Measurements from ENCODE around the gene SART3.
A peak's percentile ranks its signal among the peaks of the same experiment; 100 is the strongest.

The SART3 gene, protein sequence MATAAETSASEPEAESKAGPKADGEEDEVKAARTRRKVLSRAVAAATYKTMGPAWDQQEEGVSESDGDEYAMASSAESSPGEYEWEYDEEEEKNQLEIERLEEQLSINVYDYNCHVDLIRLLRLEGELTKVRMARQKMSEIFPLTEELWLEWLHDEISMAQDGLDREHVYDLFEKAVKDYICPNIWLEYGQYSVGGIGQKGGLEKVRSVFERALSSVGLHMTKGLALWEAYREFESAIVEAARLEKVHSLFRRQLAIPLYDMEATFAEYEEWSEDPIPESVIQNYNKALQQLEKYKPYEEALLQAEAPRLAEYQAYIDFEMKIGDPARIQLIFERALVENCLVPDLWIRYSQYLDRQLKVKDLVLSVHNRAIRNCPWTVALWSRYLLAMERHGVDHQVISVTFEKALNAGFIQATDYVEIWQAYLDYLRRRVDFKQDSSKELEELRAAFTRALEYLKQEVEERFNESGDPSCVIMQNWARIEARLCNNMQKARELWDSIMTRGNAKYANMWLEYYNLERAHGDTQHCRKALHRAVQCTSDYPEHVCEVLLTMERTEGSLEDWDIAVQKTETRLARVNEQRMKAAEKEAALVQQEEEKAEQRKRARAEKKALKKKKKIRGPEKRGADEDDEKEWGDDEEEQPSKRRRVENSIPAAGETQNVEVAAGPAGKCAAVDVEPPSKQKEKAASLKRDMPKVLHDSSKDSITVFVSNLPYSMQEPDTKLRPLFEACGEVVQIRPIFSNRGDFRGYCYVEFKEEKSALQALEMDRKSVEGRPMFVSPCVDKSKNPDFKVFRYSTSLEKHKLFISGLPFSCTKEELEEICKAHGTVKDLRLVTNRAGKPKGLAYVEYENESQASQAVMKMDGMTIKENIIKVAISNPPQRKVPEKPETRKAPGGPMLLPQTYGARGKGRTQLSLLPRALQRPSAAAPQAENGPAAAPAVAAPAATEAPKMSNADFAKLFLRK

GRCh38 chr12:108560752-108561719, at the start of gene SART3:
Gene SART3 (minus strand): TSS chr12:108561173. CDS start chr12:108561154, 19 bp downstream.
- peak; percentile 65 for DNase-seq (ENCODE audit: low read depth)

DNA sequence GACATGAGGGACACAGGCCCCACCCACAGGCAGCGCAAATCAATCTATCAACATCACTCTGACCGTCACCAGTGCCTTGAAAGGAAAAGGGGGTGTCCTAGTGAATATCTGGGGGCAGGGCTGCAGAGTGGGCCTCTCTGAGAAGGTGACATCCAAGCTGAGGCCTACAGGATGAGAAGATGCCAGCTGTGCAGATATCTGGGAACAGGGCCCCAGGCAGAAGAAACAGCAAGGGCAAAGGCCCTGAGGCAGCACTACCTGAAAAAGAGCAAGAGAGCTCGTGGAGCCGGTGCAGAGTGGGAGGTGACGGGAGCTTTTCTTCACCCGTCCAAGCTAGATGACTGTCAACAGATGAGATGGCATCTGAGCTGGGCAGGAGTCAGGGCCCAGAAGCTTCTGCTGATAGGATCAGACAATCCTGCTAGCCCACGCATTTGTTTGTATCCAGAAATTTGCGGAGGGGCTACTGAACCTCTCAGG, 49.4 kb upstream of the SART3 start:
- no peak for DNase-seq (ENCODE audit: low read depth)

DNA sequence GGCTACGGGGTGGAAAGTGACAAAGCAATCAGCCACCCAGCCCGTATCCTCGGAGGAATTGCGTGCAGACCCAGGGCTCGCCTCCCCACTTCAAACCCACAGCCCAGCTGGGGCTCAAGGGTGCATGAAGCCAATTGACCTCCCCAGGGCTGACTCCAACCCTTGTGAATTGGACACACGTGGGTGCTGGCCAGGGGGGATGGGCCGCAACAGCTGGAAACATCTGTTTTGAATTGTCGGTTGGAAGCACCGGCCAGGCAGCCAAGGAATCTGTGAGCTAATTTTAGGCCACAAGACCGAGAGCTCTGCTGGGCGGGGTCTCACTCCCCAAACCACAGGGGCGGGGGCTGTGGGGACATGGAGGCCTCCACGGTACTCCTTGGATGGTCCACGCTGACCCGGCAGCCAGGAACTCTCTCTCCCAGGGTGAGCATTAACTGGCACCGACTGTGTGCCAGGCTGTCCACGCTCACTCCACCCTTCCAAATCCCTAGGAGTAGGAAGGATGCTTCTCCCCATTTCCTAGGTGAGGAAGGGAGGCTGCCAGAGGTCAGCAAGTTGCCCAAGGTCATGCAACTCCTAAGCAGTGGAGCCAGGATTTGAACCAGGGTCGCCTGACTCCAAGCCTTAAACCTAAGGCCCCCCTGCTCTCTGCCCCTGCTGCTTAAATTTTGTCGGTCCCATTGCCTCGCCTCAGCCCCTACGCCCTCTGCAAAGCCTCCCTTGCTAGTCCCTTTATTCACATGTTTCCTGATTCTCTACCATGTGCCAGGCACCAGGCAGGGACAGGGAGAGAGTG, 48.8 kb upstream of the SART3 start:
- DNase-seq (ENCODE audit: low read depth): no peak

DNA sequence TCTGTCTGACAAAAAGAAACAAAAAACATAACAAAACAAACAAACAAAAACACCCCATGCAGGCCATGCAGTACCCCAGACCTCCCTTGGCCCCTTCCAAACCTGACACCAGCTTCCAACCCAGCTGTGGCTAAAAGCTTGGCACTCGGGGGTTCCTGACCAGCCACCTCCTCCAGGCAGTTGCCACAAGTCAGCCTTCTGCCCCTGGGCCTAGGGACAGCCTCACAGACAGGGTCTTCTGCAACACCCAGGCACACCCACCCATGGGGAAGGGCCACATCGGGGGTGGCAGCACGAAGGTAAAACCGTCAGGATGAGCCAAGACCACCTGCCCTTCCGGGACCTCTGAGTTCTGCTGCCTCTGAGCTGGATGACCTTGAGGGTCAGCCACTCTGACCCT, 47.6 kb upstream of the SART3 start:
- DNase-seq (ENCODE audit: low read depth): no peak

- no peak for DNase-seq (ENCODE audit: low read depth)
Observed at GRCh38 chr12:108607981-108608600, 47.1 kb upstream of the SART3 start.

GRCh38 chr12:108606492-108606891, 45.5 kb upstream of the SART3 start:
- DNase-seq (ENCODE audit: low read depth): no peak

DNA sequence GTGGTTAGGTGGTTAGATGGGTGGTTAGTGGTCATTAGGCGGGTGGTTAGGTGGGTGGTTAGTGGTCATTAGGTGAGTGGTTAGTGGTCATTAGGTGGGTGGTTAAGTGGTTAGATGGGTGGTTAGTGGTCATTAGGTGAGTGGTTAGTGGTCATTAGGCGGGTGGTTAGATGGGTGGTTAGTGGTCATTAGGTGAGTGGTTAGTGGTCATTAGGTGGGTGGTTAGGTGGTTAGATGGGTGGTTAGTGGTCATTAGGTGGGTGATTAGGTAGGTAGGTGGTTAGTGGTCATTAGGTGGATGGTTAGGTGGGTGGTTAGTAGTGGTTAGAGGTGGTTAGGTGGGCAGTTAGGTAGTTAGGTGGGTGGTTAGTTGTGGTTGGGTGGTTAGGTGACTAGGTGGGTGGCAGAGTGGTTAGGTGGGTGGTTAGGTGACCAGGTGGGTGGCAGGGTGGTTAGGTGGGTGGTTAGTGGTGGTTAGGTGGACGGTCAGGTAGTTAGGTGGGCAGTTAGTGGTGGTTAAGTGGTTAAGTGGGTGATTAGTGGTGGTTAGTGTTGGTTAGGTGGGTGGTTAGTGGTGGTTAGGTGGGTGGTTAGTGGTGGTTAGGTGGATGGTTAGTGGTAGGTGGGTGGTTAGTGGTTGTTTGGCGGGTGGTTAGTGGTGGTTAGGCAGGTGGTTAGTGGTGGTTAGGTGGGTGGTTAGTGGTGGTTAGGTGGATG, 44.9 kb upstream of the SART3 start:
- no peak for DNase-seq (ENCODE audit: low read depth)

DNA sequence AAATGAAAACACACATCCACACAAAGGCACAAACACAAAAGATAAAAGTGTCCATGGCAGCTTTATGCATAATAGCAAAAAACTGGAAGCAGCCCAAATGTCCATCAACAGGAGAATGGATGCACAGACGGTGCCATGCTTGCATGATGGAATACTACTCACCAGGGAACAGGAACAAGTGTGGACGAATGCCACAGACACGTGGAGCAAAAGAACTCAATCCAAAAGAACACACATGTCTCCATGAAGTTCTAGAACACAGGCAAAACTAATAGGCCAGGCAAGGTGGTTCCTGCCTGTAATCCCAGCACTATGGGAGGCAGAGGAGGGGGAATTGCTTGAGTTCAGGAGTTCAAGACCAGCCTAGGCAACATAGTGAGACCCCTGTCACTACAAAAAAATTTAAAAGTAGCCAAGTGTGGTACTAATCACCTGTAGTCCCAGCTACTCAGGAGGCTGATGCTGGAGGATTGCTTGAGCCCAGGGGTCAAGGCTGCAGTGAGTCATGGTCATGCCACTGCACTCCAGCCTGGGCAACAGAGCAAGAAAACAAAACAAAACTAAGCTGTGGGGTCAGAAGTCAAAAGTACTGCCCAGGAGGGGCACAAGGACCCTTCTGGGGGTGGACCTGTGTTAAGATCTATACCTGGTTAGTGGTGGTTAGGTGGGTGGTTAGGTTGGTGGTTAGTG, 44.2 kb upstream of the SART3 start:
- no peak for DNase-seq (ENCODE audit: low read depth)

DNA sequence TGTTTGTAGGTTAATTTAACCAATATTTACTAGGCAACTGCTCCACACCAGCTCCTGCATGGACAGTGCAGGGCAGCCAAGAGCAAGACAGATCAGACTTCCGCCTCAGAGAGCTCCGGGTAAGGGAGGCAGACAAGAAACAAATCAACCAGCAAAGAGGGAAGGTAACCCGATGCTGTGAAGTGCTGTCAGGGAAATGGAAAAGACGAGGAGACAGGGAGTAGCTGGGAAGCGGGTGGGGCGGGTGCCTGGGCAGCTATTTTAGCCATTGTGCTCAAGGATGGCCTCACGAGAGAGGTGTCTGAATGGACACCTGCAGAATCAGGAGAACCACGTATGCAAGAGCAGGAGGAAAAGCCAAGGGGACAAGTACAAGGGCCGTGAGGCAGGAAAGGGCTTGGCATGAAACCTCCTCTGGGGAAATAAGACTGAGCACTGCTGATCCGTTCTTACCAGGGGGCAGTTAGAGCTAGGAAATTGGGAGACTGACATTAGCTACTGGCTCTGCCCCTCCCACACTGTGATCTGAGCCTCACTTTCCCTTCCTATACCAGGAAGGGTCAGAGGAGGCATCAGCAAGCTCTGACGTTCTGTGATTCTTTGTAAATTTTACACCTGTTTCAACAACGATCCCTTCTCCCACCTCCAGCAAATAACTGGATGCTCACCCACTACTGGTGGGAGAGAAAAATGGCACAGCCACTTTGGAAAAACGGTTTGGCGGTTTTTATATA, 43.4 kb upstream of the SART3 start:
- no peak for DNase-seq (ENCODE audit: low read depth)

GRCh38 chr12:108603743-108604142, 42.8 kb upstream of the SART3 start:
- no peak for DNase-seq (ENCODE audit: low read depth)

DNA sequence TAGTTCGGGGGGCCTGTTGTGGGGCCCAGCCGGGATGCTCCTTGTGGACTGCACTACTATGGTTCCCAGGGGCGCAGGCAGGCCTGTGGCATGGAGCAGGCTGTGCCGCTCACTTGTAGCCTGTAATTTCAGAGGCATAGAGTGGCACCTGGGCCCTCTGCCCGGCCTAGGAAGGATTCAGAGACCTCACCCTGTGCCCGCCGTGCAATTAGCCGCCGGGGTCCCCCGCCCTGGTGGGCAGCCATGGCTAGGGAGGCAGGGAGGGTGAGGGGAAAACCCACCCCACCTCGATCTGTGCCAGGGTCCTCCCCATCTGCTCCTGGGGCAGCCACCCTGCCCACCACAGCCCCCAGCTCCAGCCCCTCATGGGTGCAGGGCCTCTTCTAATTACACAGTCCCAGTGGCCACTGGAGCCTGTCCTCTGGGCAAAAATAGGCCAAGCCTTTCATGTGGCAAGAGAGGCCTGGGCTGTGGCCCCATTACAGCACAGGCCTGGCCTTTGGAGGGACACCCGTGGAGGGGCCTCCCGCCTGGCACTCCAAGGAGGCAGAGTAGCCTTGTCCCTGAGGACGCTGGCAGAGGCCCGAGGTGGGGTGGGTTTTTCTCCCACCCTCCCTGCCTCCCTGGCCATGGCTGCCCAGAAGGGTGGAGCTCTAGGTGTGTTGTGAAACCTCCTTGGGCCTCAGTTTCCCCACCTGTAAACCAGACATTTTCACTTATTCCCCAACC, 42.2 kb upstream of the SART3 start:
- no peak for DNase-seq (ENCODE audit: low read depth)

DNA sequence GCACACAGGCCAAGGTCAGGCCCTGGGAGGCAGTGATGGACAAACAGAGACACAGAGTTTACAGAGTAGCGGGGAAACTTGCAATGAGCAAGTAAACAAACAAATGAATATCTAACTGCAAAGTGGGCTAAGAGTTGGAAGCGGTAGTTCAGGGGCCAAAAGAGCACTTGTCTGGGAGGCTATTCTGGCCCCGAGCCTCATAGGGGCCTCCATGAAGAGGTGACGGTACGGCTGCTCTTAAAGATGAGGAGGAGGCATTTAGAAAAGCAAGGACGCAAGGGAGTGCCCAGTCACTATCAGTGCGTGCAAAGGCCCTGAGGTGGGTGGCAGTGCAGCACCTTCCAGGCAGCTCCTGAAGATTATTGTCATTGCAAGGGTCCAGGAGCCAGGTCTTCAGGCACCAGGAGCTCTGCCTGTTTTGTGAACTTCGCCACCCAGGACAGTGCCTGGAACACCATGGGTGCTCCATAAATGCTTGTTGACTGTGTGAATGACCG, 41.3 kb upstream of the SART3 start:
- no peak for DNase-seq (ENCODE audit: low read depth)

DNA sequence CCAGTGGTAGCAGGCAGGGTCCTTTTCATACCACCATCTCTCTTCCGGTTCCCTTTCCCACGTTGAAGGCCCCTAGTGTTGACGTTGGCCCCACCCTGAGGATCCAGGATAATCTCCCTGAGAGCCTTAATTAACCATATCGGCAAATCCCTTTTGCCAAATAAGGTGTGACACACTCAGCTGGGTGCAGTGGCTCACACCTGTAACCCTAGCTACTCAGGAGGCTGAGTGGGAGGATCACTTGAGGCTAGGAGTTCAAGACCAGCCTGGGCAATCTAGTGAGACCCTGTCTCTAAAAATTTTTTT, 39.7 kb upstream of the SART3 start:
- DNase-seq (ENCODE audit: low read depth): no peak

GRCh38 chr12:108599948-108600701, 39.2 kb upstream of the SART3 start:
- no peak for DNase-seq (ENCODE audit: low read depth)

DNA sequence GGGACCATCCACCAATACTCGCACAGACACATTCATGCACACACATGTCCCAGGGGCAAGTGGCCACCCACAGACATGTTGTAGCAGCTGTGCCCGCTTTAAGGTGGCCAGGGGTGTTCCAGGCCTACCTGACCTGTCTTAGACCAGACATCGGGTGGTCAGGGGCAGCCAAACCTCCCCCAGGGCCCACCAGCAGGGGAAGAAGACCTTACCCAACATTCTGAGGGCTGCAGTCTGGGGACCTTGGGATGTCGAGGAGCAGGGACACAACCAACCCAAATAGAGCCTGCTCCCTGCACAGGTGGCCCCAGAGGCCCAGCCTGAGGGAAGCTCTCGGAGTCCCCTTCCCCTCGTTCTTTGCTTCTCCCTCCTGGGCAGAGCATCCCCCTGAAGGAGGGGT, 38.6 kb upstream of the SART3 start:
- no peak for DNase-seq (ENCODE audit: low read depth)

DNA sequence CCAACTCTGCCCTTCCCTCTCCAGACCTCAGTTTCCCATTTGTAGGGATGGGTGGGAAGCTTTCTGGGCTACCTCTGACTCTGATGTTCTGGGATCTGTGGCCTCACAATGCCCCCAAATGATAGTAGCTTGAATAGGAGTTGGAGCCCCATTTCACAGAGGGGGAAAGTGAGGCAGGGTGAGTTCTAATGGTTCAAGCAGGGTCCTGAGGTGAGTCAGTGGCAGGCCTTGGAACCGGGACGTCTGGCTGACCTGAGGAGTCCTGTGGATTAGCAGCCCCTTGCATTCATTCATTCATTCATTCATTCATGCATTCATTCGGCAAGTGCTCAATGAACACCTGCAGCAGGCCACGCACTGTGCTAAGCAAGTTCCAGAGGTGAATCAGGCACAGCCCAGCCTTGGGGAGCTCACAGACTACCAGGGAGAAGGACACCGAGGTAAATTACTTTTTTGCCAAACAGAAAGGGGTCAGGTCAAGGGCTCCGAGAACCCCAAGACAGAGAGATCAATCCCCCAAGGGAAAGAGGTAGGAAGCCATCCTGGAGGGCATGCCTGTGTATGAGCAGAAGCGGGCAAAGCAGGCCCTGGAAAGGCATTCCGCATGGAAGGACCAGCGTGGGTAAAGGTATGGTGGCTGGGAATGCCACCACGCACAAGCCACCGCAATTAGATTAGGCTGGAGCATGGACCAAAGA, 37.7 kb upstream of the SART3 start:
- no peak for DNase-seq (ENCODE audit: low read depth)
